Tibial nerve (tissue), 4 donors: ENCODE measurements around the gene DMD. TPM values are rescaled to one million over a fixed set of nuclear protein-coding genes. Genes with fewer than 3 reads are reported as not detected.

Experiments
- DNase-seq, 2 donors: peaks; one replicate each; pipeline ENCODE4 v3.0.0-alpha.2; 2019; ENCODE audit warnings: low spot score in 2 of 2
- H3K27ac ChIP-seq, 4 donors: fragments of 200-600 bp; sonication (generic) in 3 of 4; one replicate each; pipeline ENCODE4 v1.5.1; 2017 to 2019; ENCODE audit warnings: mild to moderate bottlenecking in 1 of 4
- H3K27me3 ChIP-seq, 2 donors: fragments of 200-600 bp; sonication (generic) in 1 of 2; one replicate each; pipeline versions ENCODE4 v1.5.1 to v1.6.0; 2017 to 2019
- H3K36me3 ChIP-seq, 3 donors: fragments of 200-600 bp; sonication (generic); one replicate each; pipeline ENCODE4 v1.5.1; 2018 to 2019
- H3K4me1 ChIP-seq, 4 donors: fragments of 200-600 bp; sonication (generic) in 3 of 4; one replicate each; pipeline ENCODE4 v1.5.1; 2017 to 2019
- H3K4me3 ChIP-seq, 4 donors: fragments of 200-600 bp; sonication (generic) in 3 of 4; one replicate each; pipeline ENCODE4 v1.5.1; 2017 to 2019; ENCODE audit warnings: mild to moderate bottlenecking in 1 of 4, moderate library complexity in 1 of 4
- H3K9me3 ChIP-seq, 4 donors: fragments of 200-600 bp; sonication (generic) in 3 of 4; one replicate each; pipeline ENCODE4 v1.5.1; 2017 to 2019
- EP300 ChIP-seq, 2 donors: sonication (generic); formaldehyde crosslinking; IDR thresholded peaks; one replicate each; pipeline ENCODE4 v1.6.1; 2017; ENCODE audit warnings: antibody characterized with exemption in 2 of 2, mild to moderate bottlenecking in 1 of 2
- POLR2A ChIP-seq, 2 donors: fragments of 450-650 bp; IDR thresholded peaks; one replicate each; pipeline ENCODE4 v1.6.1; 2017; ENCODE audit warnings: antibody characterized with exemption in 2 of 2, mild to moderate bottlenecking in 2 of 2, moderate library complexity in 2 of 2
- WGBS, 2 donors: methylation state at CpG; one replicate each; pipeline ENCODE4 v1.1.5; 2018; 5-methylcytosine and 5-hydroxymethylcytosine counted together
- total RNA-seq, 4 donors: library from RNA; depleted of rRNA; stranded (reverse); fragments of >200 nt; gene quantifications; one replicate each; pipeline ENCODE4 v1.1.0, GENCODE V29; 2016
- TF ChIP-seq, protein P1 (sequence below), 5 experiments: fragments of 200-600 bp in 3 of 5; fragments of 450-650 bp in 2 of 5; sonication (generic) in 3 of 5; IDR thresholded peaks; one replicate each; pipeline ENCODE4 v1.5.1; 2016 to 2019; ENCODE audit warnings: antibody characterized with exemption in 5 of 5, mild to moderate bottlenecking in 3 of 5, moderate library complexity in 2 of 5

The DMD gene
- total RNA-seq, 4 donors from 2014 or later: 156 to 345 (median 245) TPM

DNA sequence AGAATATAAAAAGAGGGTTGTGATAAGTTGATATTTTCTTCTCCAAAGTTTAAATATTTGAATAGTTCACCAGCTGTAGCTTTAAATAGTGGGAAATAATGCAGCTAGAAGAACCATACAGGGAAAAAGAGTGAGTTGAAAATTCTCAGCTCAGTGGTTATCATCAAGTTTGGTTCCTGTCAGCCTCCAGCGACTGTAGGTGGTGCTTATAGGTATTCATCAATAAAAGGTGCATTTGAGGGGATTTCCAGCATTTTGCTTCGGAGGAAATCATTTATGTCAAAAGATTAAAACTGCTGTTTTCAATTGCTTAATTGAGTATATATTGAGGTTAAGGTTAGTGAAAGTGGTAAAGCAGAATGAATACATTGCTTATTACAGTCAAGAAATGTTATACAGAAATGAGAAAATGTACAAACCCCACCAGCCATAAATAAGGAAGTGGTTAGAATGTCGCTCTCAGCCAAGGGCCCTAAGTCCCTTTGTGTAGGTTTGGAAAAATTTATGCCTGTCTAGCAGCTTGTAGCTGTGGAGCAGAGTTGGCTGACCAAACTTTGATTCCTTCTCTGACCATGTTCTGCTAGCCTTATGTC is 1606.6 kb downstream of the DMD start:
- Histone ChIP-seq H3K9me3 (no peaks in the 10 kb centered on the region), H3K27ac (no peak overlapping the region), H3K4me1 (no peaks in the 10 kb centered on the region), H3K27me3 (no peaks in the 10 kb centered on the region), H3K36me3 (no peaks in the 10 kb centered on the region), H3K4me3 (no peak overlapping the region)
- WGBS, 2 donors: 78% methylated on average over 3 of the region's 3 CpGs
- no peak for DNase-seq
- TF ChIP-seq POLR2A (IDR thresholded peaks at IDR 0.05) (no peak), EP300 (IDR thresholded peaks at IDR 0.05) (no peak)
- TF ChIP-seq, protein P1, sequence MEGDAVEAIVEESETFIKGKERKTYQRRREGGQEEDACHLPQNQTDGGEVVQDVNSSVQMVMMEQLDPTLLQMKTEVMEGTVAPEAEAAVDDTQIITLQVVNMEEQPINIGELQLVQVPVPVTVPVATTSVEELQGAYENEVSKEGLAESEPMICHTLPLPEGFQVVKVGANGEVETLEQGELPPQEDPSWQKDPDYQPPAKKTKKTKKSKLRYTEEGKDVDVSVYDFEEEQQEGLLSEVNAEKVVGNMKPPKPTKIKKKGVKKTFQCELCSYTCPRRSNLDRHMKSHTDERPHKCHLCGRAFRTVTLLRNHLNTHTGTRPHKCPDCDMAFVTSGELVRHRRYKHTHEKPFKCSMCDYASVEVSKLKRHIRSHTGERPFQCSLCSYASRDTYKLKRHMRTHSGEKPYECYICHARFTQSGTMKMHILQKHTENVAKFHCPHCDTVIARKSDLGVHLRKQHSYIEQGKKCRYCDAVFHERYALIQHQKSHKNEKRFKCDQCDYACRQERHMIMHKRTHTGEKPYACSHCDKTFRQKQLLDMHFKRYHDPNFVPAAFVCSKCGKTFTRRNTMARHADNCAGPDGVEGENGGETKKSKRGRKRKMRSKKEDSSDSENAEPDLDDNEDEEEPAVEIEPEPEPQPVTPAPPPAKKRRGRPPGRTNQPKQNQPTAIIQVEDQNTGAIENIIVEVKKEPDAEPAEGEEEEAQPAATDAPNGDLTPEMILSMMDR (IDR thresholded peaks at IDR 0.05): no peak

DNA sequence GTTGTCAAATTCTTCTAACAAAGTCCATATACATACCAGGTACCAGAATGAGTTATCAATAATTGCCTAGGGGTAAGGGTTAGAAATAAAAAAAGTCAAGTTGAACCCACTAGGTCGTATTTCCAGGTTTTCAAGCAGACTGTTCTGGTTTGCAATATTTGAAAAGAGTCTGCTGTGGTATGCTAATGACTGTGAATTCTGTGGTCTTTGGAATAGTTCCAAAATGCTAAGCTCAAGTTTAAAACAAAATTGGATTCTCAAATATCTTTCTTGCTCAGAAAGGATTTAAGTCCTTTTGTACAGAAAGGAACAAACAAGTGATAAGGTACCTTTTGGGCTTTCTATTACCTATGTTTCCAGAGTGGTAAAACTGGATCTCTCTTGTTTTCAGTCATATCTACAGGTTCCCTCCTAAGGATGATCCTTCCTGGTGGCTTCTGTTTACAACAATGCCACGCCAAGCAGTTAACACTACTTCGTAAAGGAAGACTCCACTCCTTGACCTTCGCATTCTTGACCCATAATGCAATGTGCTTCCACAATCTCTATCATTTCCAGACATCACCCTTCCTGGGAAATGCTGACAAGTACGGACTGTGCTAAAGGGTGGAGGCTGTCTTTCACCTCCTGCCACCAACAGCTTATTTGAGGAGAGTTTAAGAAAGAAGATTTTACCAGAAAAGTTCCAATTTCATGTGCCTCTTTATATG is 1607.8 kb downstream of the DMD start:
- no peaks in the 10 kb centered on the region for H3K36me3 ChIP-seq
- 44 to 63% methylated on average over 5 of the region's 5 CpGs for WGBS, 2 donors

DNA sequence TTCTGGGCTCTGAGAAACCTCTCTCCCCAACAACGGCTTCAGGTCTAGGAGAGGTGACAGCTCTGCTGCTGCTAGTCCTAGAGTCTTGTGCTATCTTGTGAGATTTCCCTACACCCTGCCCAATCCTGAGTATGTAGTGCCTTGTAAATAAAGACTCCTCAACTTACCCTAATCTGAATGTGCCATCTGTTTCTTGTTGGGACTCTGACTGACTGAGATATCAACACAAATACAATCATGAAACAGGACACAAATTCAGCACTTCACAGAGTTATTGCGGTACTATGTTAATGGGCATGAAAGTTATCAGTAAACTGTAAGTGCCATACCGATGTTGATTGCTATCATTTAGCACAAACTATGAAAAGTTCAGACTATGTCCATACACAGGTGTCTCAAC is 1610.5 kb downstream of the DMD start:
- Histone ChIP-seq H3K36me3 (no peaks in the 10 kb centered on the region), H3K4me1 (no peaks in the 10 kb centered on the region), H3K9me3 (no peaks in the 10 kb centered on the region), H3K4me3 (no peak overlapping the region), H3K27me3 (no peaks in the 10 kb centered on the region), H3K27ac (no peak overlapping the region)
- TF ChIP-seq, protein P1 (IDR thresholded peaks at IDR 0.05): no peak
- TF ChIP-seq EP300 (IDR thresholded peaks at IDR 0.05) (no peak), POLR2A (IDR thresholded peaks at IDR 0.05) (no peak)
- no peak for DNase-seq
- 90 to 91% methylated on average over 3 of the region's 3 CpGs for WGBS, 2 donors

More for the DNA sequence above, 1607.8 kb downstream of the DMD start:
- Histone ChIP-seq H3K4me3 (no peak overlapping the region), H3K27ac (no peak overlapping the region), H3K4me1 (no peaks in the 10 kb centered on the region), H3K27me3 (no peaks in the 10 kb centered on the region), H3K9me3 (no peaks in the 10 kb centered on the region)
- TF ChIP-seq, protein P1 (IDR thresholded peaks at IDR 0.05): no peak
- no peak for TF ChIP-seq EP300 (IDR thresholded peaks at IDR 0.05)
- TF ChIP-seq POLR2A (IDR thresholded peaks at IDR 0.05): no peak
- no peak for DNase-seq

DNA sequence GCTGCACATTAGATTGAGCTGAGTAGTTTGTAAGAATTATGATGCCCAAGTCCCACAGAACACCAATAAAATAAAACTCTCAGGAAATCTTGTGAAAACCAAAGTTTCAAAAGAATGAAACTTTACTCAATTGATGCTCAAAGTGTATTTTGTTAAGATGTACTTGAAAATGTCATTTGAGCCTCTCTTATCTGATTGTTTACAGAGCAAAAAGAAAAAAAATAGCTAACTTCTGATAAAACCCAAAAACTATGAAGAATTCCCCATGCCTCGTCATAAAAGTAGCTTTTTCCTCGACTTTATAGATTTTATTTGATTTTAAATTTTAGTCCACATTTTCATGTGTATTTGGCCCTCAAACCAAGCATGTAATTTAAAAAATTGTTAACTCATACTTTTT is 1618.0 kb downstream of the DMD start:
- H3K4me3 ChIP-seq: no peak overlapping the region
- no peaks in the 10 kb centered on the region for H3K4me1 ChIP-seq
- no peak overlapping the region for H3K27ac ChIP-seq
- WGBS, 2 donors: 78 to 92% methylated on average over 2 of the region's 2 CpGs
- no peaks in the 10 kb centered on the region for H3K36me3 ChIP-seq
- TF ChIP-seq, protein P1 (IDR thresholded peaks at IDR 0.05): no peak
- TF ChIP-seq POLR2A (IDR thresholded peaks at IDR 0.05) (no peak), EP300 (IDR thresholded peaks at IDR 0.05) (no peak)
- no peaks in the 10 kb centered on the region for H3K27me3 ChIP-seq
- no peak for DNase-seq
- no peaks in the 10 kb centered on the region for H3K9me3 ChIP-seq

DNA sequence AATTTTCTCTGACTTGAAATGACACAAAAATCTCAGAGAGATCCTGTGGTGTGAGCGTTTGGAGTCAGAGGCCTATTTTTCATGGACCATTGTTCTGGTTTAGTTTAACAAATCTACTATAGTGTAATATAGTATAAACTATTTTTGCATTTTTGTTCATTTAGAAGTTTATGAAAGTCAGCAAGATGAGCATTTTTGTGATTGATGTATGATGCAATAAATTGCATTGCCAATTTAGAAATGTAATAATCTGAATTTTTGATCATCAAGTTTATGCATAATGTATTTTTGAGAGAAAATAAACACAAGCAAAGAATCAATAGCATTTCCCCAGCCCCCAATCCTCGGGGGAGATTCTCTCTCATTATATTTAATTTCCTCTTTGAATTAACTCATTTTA is 1620.0 kb downstream of the DMD start:
- Histone ChIP-seq H3K4me3 (no peak overlapping the region), H3K27ac (no peak overlapping the region), H3K27me3 (no peaks in the 10 kb centered on the region), H3K9me3 (no peaks in the 10 kb centered on the region), H3K36me3 (no peaks in the 10 kb centered on the region), H3K4me1 (no peaks in the 10 kb centered on the region)
- TF ChIP-seq, protein P1 (IDR thresholded peaks at IDR 0.05): no peak
- TF ChIP-seq EP300 (IDR thresholded peaks at IDR 0.05) (no peak), POLR2A (IDR thresholded peaks at IDR 0.05) (no peak)
- 63 to 75% methylated on average over 2 of the region's 2 CpGs for WGBS, 2 donors
- no peak for DNase-seq
